Suprapubic skin (tissue), 4 donors: ENCODE data around the gene SLC22A3. TPM values are rescaled to one million over a fixed set of nuclear protein-coding genes. Genes with fewer than 3 reads are reported as not detected.

Source experiments
- DNase-seq, 2 donors: peaks; one replicate each; pipeline ENCODE4 v3.0.0-alpha.2; 2019; ENCODE audit warnings: low spot score in 2 of 2
- H3K27ac ChIP-seq: fragments of 200-600 bp; sonication (generic); one replicate; pipeline ENCODE4 v1.5.1; 2019
- H3K27me3 ChIP-seq: fragments of 200-600 bp; sonication (generic); one replicate; pipeline ENCODE4 v1.5.1; 2019
- H3K36me3 ChIP-seq: fragments of 200-600 bp; sonication (generic); one replicate; pipeline ENCODE4 v1.5.1; 2019
- H3K4me1 ChIP-seq: fragments of 200-600 bp; sonication (generic); one replicate; pipeline ENCODE4 v1.5.1; 2019
- H3K4me3 ChIP-seq: fragments of 200-600 bp; sonication (generic); one replicate; pipeline ENCODE4 v1.5.1; 2019; ENCODE audit warnings: mild to moderate bottlenecking
- H3K9me3 ChIP-seq: fragments of 200-600 bp; sonication (generic); one replicate; pipeline ENCODE4 v1.5.1; 2019
- EP300 ChIP-seq: sonication (generic); formaldehyde crosslinking; IDR thresholded peaks from one replicate; pipeline ENCODE4 v1.6.1; 2017; ENCODE audit warnings: antibody characterized with exemption
- POLR2A ChIP-seq, 2 donors: fragments of 450-650 bp; IDR thresholded peaks; one replicate each; pipeline ENCODE4 v1.6.1; 2017; ENCODE audit warnings: antibody characterized with exemption in 2 of 2, mild to moderate bottlenecking in 2 of 2, moderate library complexity in 2 of 2
- POLR2AphosphoS5 ChIP-seq, 3 donors: sonication (generic); formaldehyde crosslinking; IDR thresholded peaks; one replicate each; pipeline ENCODE4 v1.6.1; 2017; ENCODE audit warnings: antibody characterized with exemption in 3 of 3
- WGBS: methylation state at CpG from one replicate; pipeline ENCODE4 v1.1.5; 2018; 5-methylcytosine and 5-hydroxymethylcytosine counted together
- total RNA-seq, 4 donors: library from RNA; depleted of rRNA; stranded (reverse); fragments of >200 nt; gene quantifications; one replicate each; pipeline ENCODE4 v1.1.0, GENCODE V29; 2016
- TF ChIP-seq, protein P1 (sequence below), 2 donors: fragments of 200-600 bp in 1 of 2; fragments of 450-650 bp in 1 of 2; sonication (generic) in 1 of 2; IDR thresholded peaks; one replicate each; pipeline ENCODE4 v1.5.1; 2016 to 2019; ENCODE audit warnings: antibody characterized with exemption in 2 of 2, mild to moderate bottlenecking in 1 of 2, moderate library complexity in 1 of 2

SLC22A3 gene
- total RNA-seq, 4 donors from 2014 or later = 13.3 to 15.8 (median 15.7) TPM

DNA sequence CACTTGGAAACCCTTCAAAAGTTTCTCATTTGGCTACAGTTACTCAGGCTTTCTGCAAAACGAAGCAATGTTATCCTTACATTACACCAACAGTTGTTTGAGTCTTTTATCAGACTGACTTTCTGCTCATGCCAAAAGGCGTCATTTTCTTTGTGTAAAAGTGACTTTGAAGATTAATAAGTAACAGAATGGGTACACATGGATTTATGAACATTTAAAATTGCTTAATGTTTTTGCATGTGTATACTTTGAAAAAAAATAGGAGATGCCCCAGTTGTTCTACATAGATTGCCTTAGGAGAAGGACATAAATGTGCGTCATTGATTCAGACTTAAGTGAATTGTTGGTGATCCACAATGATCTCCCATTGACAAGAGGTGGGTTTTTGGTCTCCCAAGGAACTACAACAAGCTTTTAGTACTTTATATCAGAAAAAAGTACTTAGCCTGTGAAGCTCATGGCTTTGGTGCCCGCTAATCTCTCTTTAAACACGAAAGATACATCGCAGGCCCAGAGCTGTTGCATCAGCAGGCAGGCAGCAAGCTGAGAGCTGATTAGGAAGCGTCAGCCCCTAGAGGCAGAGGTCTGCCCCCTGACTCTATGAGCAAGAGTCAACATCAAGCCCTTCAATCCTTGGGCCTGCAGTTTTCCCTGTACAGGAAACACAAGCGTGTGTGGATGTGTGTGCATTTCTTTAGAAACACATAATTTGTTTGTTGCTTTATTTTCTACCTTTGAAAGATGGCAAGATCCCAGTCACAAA lies 45.9 kb downstream of the SLC22A3 start:
- Histone ChIP-seq H3K27ac (no peak overlapping the region), H3K36me3 (no peaks in the 10 kb centered on the region), H3K4me3 (no peak overlapping the region), H3K27me3 (no peaks in the 10 kb centered on the region), H3K9me3 (no peaks in the 10 kb centered on the region), H3K4me1 (peaks cover 31% of the 10 kb centered on the region)
- 74% methylated on average over 8 of the region's 8 CpGs for WGBS
- TF ChIP-seq, protein P1, sequence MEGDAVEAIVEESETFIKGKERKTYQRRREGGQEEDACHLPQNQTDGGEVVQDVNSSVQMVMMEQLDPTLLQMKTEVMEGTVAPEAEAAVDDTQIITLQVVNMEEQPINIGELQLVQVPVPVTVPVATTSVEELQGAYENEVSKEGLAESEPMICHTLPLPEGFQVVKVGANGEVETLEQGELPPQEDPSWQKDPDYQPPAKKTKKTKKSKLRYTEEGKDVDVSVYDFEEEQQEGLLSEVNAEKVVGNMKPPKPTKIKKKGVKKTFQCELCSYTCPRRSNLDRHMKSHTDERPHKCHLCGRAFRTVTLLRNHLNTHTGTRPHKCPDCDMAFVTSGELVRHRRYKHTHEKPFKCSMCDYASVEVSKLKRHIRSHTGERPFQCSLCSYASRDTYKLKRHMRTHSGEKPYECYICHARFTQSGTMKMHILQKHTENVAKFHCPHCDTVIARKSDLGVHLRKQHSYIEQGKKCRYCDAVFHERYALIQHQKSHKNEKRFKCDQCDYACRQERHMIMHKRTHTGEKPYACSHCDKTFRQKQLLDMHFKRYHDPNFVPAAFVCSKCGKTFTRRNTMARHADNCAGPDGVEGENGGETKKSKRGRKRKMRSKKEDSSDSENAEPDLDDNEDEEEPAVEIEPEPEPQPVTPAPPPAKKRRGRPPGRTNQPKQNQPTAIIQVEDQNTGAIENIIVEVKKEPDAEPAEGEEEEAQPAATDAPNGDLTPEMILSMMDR (IDR thresholded peaks at IDR 0.05) = no peak
- DNase-seq = no peak

GRCh38 chr6:160394654-160395035 lies 46.5 kb downstream of the SLC22A3 start:
- TF ChIP-seq EP300 (no peak), POLR2AphosphoS5 (IDR thresholded peaks at IDR 0.05) (no peak)
- H3K36me3 ChIP-seq = no peaks in the 10 kb centered on the region
- H3K4me3 ChIP-seq = no peak overlapping the region
- no peaks in the 10 kb centered on the region for H3K27me3 ChIP-seq
- H3K27ac ChIP-seq = no peak overlapping the region
- 89% methylated on average over 2 of the region's 2 CpGs for WGBS
- peaks cover 25% of the 10 kb centered on the region for H3K4me1 ChIP-seq
- H3K9me3 ChIP-seq = no peaks in the 10 kb centered on the region
- DNase-seq = no peak

GRCh38 chr6:160395187-160395586 lies 47.0 kb downstream of the SLC22A3 start:
- WGBS = 89% methylated on average over 3 of the region's 3 CpGs
- H3K4me1 ChIP-seq = peaks cover 20% of the 10 kb centered on the region
- no peak overlapping the region for H3K27ac ChIP-seq
- no peak overlapping the region for H3K4me3 ChIP-seq
- H3K27me3 ChIP-seq = no peaks in the 10 kb centered on the region
- H3K36me3 ChIP-seq = no peaks in the 10 kb centered on the region
- DNase-seq = no peak
- TF ChIP-seq POLR2A (IDR thresholded peaks at IDR 0.05) (no peak), POLR2AphosphoS5 (IDR thresholded peaks at IDR 0.05) (no peak), EP300 (no peak)
- TF ChIP-seq, protein P1 (IDR thresholded peaks at IDR 0.05) = no peak
- H3K9me3 ChIP-seq = no peaks in the 10 kb centered on the region

GRCh38 chr6:160396292-160396691 lies 48.1 kb downstream of the SLC22A3 start:
- WGBS = 70% methylated on average over 1 of the region's 1 CpG
- Histone ChIP-seq H3K4me3 (no peak overlapping the region), H3K36me3 (no peaks in the 10 kb centered on the region), H3K27me3 (no peaks in the 10 kb centered on the region), H3K27ac (no peak overlapping the region), H3K9me3 (no peaks in the 10 kb centered on the region), H3K4me1 (peaks cover 9% of the 10 kb centered on the region)
- TF ChIP-seq, protein P1 (IDR thresholded peaks at IDR 0.05) = no peak
- TF ChIP-seq POLR2A (IDR thresholded peaks at IDR 0.05) = no peak
- DNase-seq = no peak

DNA sequence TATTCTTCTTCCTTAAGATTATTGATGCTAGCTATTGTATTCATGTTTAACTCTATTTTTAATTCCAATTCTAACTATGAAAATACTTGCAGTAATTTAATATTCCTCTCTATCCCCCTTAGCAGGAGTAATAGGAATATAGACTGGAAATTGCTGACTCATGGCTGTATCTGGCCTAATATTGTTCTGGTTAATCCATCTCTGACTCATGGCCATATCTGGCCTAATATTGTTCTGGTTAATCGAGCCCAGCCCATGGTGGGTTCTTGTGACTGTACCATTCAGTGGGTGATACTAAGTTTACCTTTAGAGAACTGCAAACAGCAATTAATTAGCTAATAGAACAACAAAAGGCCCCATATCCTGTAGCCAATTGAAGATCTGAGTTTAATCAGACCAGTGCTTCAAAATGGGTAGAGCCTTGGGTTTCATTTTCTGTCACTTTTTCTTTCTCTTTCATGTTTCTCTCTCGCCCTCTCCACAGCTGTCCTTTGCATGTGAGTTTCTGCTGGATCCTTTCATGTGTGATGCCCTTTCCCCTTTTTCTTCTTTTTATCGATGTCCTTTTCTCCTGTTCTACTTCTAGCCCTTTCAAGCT lies 50.6 kb downstream of the SLC22A3 start:
- Histone ChIP-seq H3K27me3 (no peaks in the 10 kb centered on the region), H3K4me1 (no peaks in the 10 kb centered on the region), H3K4me3 (no peak overlapping the region), H3K36me3 (no peaks in the 10 kb centered on the region), H3K9me3 (no peaks in the 10 kb centered on the region), H3K27ac (no peak overlapping the region)
- WGBS = 66% methylated on average over 3 of the region's 3 CpGs
- no peak for TF ChIP-seq EP300
- TF ChIP-seq POLR2AphosphoS5 (IDR thresholded peaks at IDR 0.05) = no peak
- TF ChIP-seq POLR2A (IDR thresholded peaks at IDR 0.05) = no peak
- TF ChIP-seq, protein P1 (IDR thresholded peaks at IDR 0.05) = no peak
- DNase-seq = no peak
